Measurements from ENCODE around the gene GORAB.

DNA sequence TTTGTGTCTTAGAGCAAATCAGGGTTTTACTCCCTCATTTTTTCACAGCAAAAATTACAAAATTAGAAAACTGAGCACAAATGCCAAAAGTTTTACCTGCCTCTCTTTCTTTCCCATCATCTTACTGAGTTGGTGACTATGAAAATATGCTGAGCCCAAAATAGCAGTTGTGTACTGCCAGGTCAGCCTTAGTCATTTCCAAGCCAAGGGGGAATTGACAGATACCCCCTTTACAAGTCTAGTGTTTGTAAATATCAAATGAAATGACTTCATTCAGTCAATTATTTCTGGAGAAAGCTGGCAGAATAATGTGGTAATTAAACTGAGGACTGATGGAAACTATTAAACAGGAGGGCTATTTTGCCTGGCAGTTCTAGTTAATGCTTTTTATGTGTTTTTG is 11.4 kb upstream of the GORAB start:
- no peak for TF ChIP-seq FOXA3 (CRISPR knock-in tag; IDR thresholded peaks at IDR 0.05)
- no peak for TF ChIP-seq ZNF605 (CRISPR knock-in tag; IDR thresholded peaks at IDR 0.05)
- no peak for TF ChIP-seq ERF (CRISPR knock-in tag; IDR thresholded peaks at IDR 0.05)

Measured in HepG2 (cell line).